Astrocyte of the cerebellum (primary cell): ENCODE measurements around the gene C7orf33.

Source experiments
- DNase-seq: peaks from one replicate; pipeline ENCODE4 v3.0.0-alpha.2; 2011; ENCODE audit warnings: low read depth
- H3K4me3 ChIP-seq: 2 replicates; pipeline ENCODE4 v1.5.1; 2011; ENCODE audit warnings: mild to moderate bottlenecking, low read depth, low read length, moderate library complexity
- in situ Hi-C: cut with HindIII; loops from 2 replicates; pipeline ENCODE4 v1.10.0; 2017; ENCODE audit warnings: low sequenced_read_pairs
- TF ChIP-seq, protein P1 (sequence below): IDR thresholded peaks from 2 replicates; pipeline ENCODE4 v1.5.1; 2012; ENCODE audit warnings: low read length, low read depth, moderate library complexity, mild to moderate bottlenecking; ENCODE audit errors: missing control alignments

C7orf33 gene

DNA sequence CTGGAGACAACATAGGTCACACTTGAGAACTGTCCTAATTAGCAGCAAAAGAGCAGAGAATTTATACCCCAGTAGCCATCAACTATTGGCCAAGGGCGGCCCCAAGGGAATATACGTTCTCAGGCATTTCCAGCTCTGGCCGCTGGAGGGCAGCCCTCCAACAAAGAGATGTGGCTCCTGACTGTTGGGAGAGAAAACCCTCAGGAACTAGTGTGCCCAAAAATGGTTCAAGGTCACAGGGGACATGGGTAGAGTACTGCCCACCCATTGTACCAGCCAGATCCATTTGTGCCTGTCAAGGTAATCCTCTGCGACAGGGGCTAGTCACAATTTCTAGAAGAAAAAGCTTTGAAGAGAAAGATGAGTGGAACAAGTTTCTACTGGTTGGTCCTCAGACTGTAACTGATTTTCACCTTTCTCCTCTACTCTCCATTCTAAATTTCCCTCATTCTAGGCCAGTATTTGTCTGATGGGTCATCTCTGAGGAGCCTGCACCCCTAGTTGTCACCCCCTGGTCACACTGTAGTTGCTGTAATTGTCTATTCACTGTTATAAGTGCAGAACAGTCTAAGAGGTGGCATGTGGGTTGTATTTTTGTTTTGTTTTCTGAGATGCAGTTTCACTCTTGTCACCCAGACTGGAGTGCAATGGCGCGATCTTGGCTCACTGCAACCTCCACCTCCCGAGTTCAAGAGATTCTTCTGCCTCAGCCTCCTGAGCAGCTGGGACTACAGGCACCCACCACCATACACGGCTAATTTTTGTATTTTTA lies 14.7 kb upstream of the C7orf33 start:
- in situ Hi-C loops: loop anchor here (25.0 kb wide), 1 partner anchor 386 kb away; no protein-coding TSS in a partner anchor
- H3K4me3 ChIP-seq: no peak overlapping the region
- DNase-seq: peak; percentile 36

DNA sequence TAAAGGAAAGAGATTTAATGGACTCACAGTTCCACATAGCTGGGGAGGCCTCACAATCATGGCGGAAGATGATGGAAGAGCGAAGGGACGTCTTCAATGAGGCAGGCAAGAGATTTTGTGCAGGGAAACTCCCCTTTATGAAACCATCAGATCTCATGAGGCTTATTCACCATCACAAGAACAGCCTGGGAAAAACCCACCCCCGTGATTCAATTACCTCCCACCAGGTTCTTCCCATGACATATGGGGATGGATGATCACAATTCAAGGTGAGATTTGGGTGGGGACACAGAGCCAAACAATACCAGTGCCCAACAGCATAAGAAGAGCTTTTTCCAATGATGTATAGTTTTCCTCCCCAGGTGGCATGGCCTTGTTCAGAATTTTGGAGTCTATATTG lies 11.2 kb upstream of the C7orf33 start:
- in situ Hi-C loops: loop anchor here (25.0 kb wide), 1 partner anchor 383 kb away; no protein-coding TSS in a partner anchor
- no peak for DNase-seq
- TF ChIP-seq, protein P1, sequence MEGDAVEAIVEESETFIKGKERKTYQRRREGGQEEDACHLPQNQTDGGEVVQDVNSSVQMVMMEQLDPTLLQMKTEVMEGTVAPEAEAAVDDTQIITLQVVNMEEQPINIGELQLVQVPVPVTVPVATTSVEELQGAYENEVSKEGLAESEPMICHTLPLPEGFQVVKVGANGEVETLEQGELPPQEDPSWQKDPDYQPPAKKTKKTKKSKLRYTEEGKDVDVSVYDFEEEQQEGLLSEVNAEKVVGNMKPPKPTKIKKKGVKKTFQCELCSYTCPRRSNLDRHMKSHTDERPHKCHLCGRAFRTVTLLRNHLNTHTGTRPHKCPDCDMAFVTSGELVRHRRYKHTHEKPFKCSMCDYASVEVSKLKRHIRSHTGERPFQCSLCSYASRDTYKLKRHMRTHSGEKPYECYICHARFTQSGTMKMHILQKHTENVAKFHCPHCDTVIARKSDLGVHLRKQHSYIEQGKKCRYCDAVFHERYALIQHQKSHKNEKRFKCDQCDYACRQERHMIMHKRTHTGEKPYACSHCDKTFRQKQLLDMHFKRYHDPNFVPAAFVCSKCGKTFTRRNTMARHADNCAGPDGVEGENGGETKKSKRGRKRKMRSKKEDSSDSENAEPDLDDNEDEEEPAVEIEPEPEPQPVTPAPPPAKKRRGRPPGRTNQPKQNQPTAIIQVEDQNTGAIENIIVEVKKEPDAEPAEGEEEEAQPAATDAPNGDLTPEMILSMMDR: no peak
- no peak overlapping the region for H3K4me3 ChIP-seq

More for the DNA sequence above, 14.7 kb upstream of the C7orf33 start:
- TF ChIP-seq, protein P1: peak; percentile 86

DNA sequence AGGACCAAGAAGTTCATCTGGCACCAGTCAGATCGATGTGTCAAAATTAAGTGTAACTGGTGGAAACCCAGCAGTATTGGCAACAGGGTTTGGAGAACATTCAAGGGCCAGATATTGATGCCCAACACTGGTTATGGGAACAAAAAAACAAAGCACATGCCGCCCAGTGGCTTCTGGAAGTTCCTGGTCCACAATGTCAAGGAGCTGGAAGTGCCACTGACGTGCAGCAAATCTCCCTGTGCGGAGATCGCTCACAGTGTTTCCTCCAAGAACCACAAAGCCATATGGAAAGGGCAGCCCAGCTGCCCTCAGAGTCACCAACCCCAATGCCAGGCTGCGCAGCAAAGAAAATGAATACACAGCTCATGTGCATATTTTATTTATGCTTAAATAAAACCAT lies 10.1 kb upstream of the C7orf33 start:
- DNase-seq: no peak
- TF ChIP-seq, protein P1: no peak
- H3K4me3 ChIP-seq: no peak overlapping the region
- in situ Hi-C loops: loop anchor here (25.0 kb wide), 1 partner anchor 382 kb away; no protein-coding TSS in a partner anchor

DNA sequence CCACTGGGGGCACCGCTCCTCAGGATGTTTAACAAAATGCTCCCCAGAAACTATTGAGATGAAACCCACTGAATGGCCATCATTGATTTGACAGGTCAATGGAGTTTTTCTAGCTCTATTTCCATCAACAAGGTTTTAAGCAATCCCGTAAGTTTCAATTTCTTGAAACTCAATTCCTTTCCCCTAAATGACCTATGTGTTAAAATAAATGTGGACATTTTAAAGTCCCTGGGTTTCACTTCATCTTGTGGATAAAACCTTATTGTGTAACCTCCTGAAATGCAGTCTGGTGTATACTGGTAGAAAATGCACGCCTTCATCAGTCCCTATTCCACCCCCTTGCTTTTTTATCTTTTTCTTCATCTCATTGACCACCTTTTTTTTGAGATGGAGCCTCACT lies 8.9 kb upstream of the C7orf33 start:
- no peak for DNase-seq
- TF ChIP-seq, protein P1: no peak
- in situ Hi-C loops: loop anchor here (25.0 kb wide), 1 partner anchor 381 kb away; no protein-coding TSS in a partner anchor
- H3K4me3 ChIP-seq: no peak overlapping the region

DNA sequence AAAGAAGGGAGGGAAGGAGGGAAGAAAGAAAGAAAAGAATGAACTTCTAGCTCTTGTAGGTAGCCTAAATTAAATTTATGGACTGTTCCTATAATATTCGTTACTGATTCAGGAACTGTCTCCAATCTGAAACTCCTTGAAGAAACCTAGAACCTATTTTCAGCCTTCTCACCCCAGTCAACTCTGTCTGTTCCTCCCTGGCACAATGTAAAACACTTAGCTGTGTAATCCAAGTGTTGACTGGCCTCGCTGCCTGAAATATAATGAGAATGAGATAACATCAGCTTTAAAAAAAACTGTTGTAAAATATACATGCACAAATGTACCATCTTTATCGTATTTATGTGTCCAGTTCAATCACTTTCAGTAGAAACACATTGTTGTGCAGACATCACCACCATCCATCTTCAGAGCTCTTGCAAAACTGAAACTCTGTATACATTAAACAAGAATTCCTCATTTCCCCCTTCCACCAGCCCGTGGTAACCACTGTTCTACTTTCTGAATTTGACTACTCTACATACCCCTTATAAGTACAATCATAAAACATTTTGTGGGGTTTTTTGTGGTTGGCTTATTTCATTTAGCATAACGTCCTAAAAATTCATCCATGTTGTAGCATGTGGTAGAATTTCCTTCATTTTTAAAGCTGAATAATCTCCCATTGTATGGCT lies 6.3 kb upstream of the C7orf33 start:
- DNase-seq: no peak
- TF ChIP-seq, protein P1: no peak
- H3K4me3 ChIP-seq: no peak overlapping the region
- in situ Hi-C loops: loop anchor here (25.0 kb wide), 1 partner anchor 378 kb away; no protein-coding TSS in a partner anchor

DNA sequence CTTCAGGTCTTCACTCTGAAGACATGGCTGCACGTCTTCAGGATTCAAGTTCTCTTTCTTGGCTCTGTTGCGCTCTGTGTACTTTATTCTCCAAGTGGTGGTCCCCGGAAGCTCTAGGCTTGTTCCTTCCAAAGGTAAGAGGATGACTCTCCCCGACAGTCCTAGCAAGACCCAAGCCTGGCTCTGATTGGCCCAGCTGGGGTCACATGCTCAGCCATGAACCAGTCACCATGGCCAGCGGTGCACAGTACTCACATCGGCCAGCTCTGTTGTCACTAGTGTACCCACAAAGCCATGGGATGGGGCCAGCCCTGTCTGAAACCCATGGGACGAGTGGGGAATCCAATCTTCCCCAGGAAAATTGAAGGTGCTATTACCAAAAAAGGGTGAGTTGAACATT lies 5.2 kb upstream of the C7orf33 start:
- H3K4me3 ChIP-seq: no peak overlapping the region
- DNase-seq: no peak
- TF ChIP-seq, protein P1: no peak
- in situ Hi-C loops: loop anchor here (25.0 kb wide), 1 partner anchor 377 kb away; no protein-coding TSS in a partner anchor
